Activated CD4-positive, alpha-beta T cell treated with anti-CD3 and anti-CD28 coated beads for 1 hour (primary cell): ENCODE measurements around the gene UBA6.
"Not testable (repeated sequence)": the region's sequence is repeated elsewhere in the genome, so short reads cannot be mapped to it uniquely, and the experiment has no call there.

ENCODE experiments used
- DNase-seq: peaks from one replicate; pipeline ENCODE4 v3.0.0-alpha.2; 2020

UBA6 gene

GRCh38 chr4:67659065-67659464 is 41.9 kb downstream of the UBA6 start:
- DNase-seq = no peak

DNA sequence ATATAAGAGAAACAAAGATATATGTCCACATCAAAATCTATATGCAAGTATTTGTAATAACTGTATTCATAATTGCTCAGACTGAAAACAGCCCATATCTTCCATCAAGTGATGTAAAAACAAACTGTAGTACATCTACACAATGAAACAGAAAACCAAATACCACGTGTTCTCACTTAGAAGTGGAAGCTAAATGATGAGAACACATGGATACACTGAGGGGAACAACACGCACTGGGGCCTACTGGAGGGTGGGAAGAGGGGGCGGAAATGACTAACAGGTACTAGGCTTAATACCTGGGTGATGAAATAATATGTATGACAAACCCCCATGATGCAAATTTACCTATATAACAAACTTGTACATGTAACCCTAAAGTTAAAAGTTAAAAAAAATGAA is 42.7 kb downstream of the UBA6 start:
- DNase-seq = no peak

- DNase-seq = no peak
Observed at GRCh38 chr4:67651536-67651935, 49.4 kb downstream of the UBA6 start.

- no peak for DNase-seq
Observed at GRCh38 chr4:67638136-67638535, 62.8 kb downstream of the UBA6 start.

DNA sequence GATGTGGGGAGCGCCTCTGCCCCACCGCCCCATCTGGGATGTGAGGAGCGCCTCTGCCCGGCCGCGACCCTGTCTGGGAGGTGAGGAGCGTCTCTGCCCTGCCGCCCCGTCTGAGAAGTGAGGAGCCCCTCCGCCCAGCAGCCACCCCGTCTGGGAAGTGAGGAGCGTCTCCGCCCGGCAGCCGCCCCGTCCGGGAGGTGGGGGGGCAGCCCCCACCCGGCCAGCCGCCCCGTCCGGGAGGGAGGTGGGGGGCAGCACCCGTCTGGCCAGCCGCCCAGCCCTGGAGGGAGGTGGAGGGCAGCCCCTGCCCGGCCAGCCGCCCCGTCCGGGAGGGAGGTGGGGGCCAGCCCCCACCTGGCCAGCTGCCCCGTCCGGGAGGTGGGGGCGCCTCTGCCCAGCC is 64.0 kb downstream of the UBA6 start:
- not testable (repeated sequence) for DNase-seq

DNA sequence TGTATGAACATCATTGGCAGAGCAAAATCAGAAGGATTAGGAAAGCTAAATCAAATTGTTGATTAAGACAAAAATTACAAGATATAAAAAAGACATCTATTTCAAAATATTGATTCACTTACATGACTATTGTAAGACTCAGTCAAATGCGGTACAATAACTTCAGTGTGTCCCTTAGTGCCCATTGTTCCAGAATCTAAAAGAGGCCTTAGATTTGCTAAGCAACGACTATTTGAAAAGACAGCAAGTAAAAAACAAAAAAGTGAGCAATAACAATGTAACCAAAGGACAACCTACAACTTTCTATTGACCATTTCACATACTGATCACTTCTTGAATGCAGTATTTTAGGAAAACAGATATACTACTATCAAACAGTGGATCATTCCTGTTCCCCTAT is 65.6 kb downstream of the UBA6 start:
- DNase-seq = no peak

DNA sequence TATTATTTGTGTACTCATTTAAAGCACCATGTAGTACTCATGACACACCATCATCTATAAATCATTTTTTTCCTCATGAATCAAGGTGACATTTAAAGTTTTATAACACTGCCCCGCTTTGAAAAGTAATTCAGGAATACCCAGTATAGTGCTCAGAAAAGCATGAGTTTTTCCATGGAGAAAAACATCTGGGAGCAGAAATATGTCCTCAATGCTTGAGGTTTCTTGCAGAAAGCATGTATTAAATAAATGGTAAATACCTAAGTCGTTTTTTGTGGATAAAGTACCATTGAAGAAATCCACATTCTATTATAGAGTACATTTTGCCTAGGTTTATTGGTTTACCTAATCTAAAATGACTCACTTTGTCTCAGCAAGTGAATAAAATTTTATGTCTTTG is 66.2 kb downstream of the UBA6 start:
- DNase-seq = no peak

DNA sequence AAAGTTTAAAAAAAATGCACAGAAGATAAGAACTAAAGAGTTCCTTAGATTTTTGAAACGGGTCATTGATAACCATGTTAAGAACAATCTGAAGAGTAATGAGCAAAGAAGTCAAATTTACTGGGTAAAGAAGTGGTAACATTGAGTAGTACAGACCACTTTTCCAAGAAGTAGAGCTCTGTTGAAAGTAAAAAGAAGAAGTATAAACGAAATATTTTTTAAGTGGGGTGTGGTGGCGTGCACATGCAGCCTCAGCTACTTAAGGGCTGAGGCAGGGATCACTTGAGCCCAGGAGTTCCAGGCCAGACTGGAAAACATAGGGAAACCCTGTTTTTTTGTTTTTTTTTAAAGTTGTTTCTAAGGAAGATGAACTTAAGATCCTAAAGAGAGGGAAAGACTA is 68.5 kb downstream of the UBA6 start:
- no peak for DNase-seq

GRCh38 chr4:67624939-67625338 is 76.0 kb downstream of the UBA6 start:
- DNase-seq = no peak

GRCh38 chr4:67616478-67616877 is 84.5 kb downstream of the UBA6 start:
- DNase-seq = no peak

DNA sequence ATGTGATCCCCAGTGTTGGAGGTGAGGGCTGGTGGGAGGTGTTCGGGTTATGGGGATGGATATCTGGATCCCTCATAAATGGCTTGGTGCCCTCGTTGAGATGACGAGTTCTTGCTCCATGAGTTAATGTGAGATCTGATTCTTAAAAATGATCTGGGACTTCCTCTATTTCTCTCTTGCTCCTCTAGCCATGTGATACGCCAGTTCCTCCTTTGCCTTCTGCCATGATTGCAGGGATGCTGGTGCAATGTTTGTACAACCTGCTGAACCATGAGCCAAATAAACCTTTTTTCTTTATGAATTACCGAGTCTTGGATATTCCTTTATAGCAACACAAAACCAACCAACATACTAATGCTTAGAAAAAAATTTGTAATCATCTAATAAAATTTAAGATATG is 85.8 kb downstream of the UBA6 start:
- no peak for DNase-seq

DNA sequence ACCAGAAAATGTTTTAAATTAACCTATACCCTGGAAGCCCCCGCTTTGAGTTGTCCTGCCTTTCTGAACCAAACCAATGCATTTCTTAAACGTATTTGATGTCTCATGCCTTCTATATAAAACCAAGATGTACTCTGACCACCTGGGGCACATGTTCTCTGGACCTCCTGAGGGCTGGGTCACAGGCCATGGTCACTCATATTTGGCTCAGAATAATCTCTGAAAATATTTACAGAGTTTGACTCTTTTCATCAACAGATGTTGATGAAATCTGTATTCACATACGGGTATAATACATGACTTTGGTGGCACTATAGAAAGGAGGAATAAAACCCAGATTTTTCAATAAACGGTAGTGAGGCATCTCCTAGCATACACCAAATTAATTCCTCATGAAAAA is 86.8 kb downstream of the UBA6 start:
- DNase-seq = no peak

- no peak for DNase-seq
Observed at GRCh38 chr4:67608027-67608426, 92.9 kb downstream of the UBA6 start.

- DNase-seq = no peak
Observed at GRCh38 chr4:67604749-67605148, 96.2 kb downstream of the UBA6 start.

GRCh38 chr4:67604029-67604381 is 97.0 kb downstream of the UBA6 start:
- no peak for DNase-seq

GRCh38 chr4:67603310-67604028 is 97.5 kb downstream of the UBA6 start:
- DNase-seq = no peak

GRCh38 chr4:67593741-67594175 is 107.2 kb downstream of the UBA6 start:
- no peak for DNase-seq

DNA sequence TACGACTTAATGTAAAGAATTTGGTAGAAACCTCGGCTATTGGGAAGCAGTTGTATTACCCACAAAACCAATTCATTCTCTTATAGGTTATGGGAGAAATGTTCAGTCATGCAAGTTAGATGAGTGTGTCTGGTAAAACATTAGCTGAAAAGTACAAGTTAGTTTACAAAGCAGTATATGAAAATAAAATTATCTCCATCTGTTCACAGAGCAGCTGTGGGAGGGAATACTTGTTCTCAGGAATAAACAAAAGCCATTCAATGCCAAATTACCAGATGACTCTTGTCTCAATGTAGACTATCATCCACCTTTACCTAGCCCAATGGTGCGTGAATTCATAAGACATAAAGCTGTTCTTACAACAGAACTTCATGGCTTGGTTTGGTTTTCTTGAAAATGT is 113.8 kb downstream of the UBA6 start:
- DNase-seq = no peak

DNA sequence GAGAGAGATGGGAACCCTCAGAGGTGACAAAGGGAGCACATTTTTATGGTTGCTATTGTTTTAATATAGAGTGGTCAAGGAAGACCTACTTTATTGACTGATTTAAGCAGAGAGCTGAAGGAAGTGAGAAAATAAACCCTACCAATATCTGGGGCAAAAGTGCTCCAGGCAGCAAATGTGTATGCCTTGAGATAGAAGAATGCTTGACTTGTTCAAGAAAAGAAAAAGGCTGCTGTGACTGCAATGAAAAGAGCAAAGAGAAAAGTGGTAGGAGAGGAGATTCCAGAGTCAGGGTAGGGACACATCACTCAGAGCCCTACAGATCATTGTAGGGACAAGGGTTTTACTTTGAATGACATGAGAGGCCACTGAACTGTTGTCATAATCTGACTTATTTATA is 116.5 kb downstream of the UBA6 start:
- no peak for DNase-seq

DNA sequence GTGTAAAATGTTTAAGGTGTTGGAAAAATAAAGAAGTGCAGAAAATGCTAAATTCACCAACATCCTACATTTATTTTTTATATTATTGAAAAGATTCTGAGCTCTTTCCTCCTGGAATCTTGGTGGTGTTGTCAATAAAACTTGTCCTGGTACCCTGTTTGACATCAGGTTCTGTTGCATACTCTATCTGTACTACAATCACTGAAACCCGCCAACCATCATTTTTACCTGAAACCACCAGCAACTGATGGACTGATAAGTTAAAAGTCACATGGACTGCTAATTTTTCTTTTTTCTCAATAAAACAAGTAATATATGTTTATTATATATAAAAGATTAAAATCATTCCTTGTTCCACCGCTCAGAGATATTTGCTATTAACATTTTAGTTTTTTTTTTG is 119.0 kb downstream of the UBA6 start:
- DNase-seq = no peak

- no peak for DNase-seq
Observed at GRCh38 chr4:67581208-67581857, 119.6 kb downstream of the UBA6 start.

GRCh38 chr4:67580577-67580976 is 120.4 kb downstream of the UBA6 start:
- no peak for DNase-seq

DNA sequence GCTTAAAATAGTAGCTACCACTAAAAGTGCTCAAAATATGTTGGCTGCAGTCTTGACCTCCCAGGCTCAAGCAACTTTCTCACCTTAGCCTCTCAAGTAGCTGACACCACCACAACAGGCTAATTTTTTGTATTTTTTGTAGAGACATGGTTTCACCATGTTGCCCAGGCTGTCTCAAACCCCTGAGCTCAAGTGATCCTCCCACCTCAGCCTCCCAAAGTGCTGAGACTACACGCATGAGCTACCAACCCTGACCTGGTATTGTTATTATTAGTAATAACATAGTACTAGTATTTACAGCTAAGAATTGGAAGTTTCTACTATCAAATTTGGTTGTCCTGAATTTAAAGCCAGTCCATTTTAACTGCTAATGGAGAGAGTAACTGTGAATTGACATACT is 124.4 kb downstream of the UBA6 start:
- no peak for DNase-seq

DNA sequence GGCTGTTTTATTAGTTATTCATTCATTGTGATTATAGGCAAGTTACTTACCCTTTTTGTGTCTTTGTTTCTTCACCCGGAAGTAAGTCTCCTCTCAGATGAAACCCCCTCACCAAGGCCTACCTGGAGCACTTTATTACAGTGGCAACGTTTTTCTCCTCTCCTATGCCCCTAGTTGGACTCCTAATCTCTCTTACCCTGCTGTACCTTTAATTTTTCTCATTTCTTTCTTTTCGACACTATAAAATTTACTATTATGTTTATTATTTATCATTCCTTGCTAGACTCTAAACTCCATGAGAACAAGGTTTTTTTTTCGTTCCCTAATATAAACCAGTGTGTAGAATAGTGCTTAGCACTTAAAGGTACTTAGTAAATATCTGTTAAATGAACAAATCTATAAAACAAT is 124.9 kb downstream of the UBA6 start:
- DNase-seq = no peak
